K562 (cell line): ENCODE measurements around the gene DMAC2L. TPM values are rescaled to one million over a fixed set of nuclear protein-coding genes. Genes with fewer than 3 reads are reported as not detected.

Experiments
- ARID1B ChIP-seq: fragments of 450-650 bp; IDR thresholded peaks from 2 replicates; pipeline ENCODE4 v1.6.1; 2016; ENCODE audit warnings: antibody characterized with exemption, mild to moderate bottlenecking, inconsistent platforms
- ELF2 ChIP-seq: fragments of 250-450 bp; sonication (Bioruptor Pico); IDR thresholded peaks from 2 replicates; pipeline ENCODE4 v1.5.0; 2021; ENCODE audit warnings: mild to moderate bottlenecking
- HDAC6 ChIP-seq: IDR thresholded peaks from 2 replicates; pipeline ENCODE4 v1.6.1; 2012; ENCODE audit warnings: low read depth, mild to moderate bottlenecking, control low read depth, inconsistent platforms, low read length, moderate library complexity
- KAT8 ChIP-seq: fragments of 450-650 bp; IDR thresholded peaks from 2 replicates; pipeline ENCODE4 v1.6.1; 2016; ENCODE audit warnings: low read depth, mild to moderate bottlenecking
- KLF1 ChIP-seq: fragments of 450-650 bp; IDR thresholded peaks from 2 replicates; pipeline ENCODE4 v1.6.1; 2016; ENCODE audit warnings: missing genetic modification characterization, missing compliant biosample characterization
- MTF1 ChIP-seq: fragments of 250-450 bp; sonication (Bioruptor Pico); IDR thresholded peaks from 2 replicates; pipeline ENCODE4 v1.9.0; 2021; ENCODE audit warnings: moderate library complexity, mild to moderate bottlenecking, inconsistent platforms, borderline replicate concordance
- NCOA1 ChIP-seq: fragments of 450-650 bp; IDR thresholded peaks from 2 replicates; pipeline ENCODE4 v1.6.1; 2016; ENCODE audit warnings: low read depth
- NCOA2 ChIP-seq, 2 experiments: fragments of 450-650 bp; IDR thresholded peaks; 2 replicates each; pipeline ENCODE4 v1.6.1; 2018; ENCODE audit warnings: mild to moderate bottlenecking in 2 of 2, moderate library complexity in 1 of 2; ENCODE audit not compliant: partially characterized antibody in 2 of 2
- SAP30 ChIP-seq: fragments of 200-600 bp; sonication (generic); IDR thresholded peaks from 2 replicates; pipeline ENCODE4 v1.6.1; 2012; ENCODE audit warnings: borderline replicate concordance, low read depth, mild to moderate bottlenecking, moderate library complexity, low read length, control low read depth, inconsistent platforms; ENCODE audit not compliant: insufficient read depth, poor library complexity, severe bottlenecking
- SMC3 ChIP-seq: conservative IDR thresholded peaks from 2 replicates; pipeline ENCODE4 v1.6.1; 2011; ENCODE audit warnings: low read depth, low read length, improper control_type of control experiment; ENCODE audit not compliant: insufficient read depth
- TARDBP ChIP-seq: fragments of 450-650 bp; IDR thresholded peaks from 2 replicates; pipeline ENCODE4 v1.6.1; 2016
- TBP ChIP-seq: optimal IDR thresholded peaks from 2 replicates; pipeline ENCODE3; 2011; ENCODE audit warnings: low read depth, low read length, improper control_type of control experiment
- TEAD4 ChIP-seq, 2 experiments: sonication (generic) in 1 of 2; formaldehyde crosslinking in 1 of 2; IDR thresholded peaks; 2 replicates each; pipeline versions ENCODE4 v1.6.1 to v1.8.0; 2012 to 2022; ENCODE audit warnings: borderline replicate concordance in 1 of 2, inconsistent platforms in 1 of 2, low read length in 1 of 2, mild to moderate bottlenecking in 1 of 2, missing genetic modification reagents in 1 of 2
- ZBTB7A ChIP-seq: IDR thresholded peaks from 2 replicates; pipeline ENCODE4 v1.6.1; 2011; ENCODE audit warnings: low read depth, mild to moderate bottlenecking, low read length, moderate library complexity, borderline replicate concordance; ENCODE audit not compliant: control insufficient read depth
- ZNF124 ChIP-seq: sonication (generic); formaldehyde crosslinking; IDR thresholded peaks from 2 replicates; pipeline ENCODE4 v1.8.1; 2022; ENCODE audit warnings: missing genetic modification reagents
- ZNF224 ChIP-seq: sonication (generic); formaldehyde crosslinking; IDR thresholded peaks from 2 replicates; pipeline ENCODE4 v1.8.0; 2022; ENCODE audit warnings: mild to moderate bottlenecking, missing genetic modification reagents
- ZNF324 ChIP-seq: fragments of 250-450 bp; sonication (Bioruptor Pico); IDR thresholded peaks from 2 replicates; pipeline ENCODE4 v1.4.0; 2020; ENCODE audit warnings: mild to moderate bottlenecking
- ZNF561 ChIP-seq: fragments of 450-650 bp; formaldehyde crosslinking; conservative IDR thresholded peaks from 2 replicates; pipeline ENCODE4 v1.4.0; 2020; ENCODE audit warnings: mild to moderate bottlenecking, moderate library complexity
- ZNF57 ChIP-seq: fragments of 450-650 bp; formaldehyde crosslinking; IDR thresholded peaks from 2 replicates; pipeline ENCODE4 v1.4.0; 2020; ENCODE audit warnings: mild to moderate bottlenecking, moderate library complexity
- ZNF644 ChIP-seq: fragments of 200-800 bp; sonication (Bioruptor generic); IDR thresholded peaks from 2 replicates; pipeline ENCODE4 v1.6.1; 2016; ENCODE audit warnings: low read depth, missing genetic modification characterization, missing compliant biosample characterization
- ZNF79 ChIP-seq: fragments of 250-450 bp; sonication (Bioruptor Pico); IDR thresholded peaks from 2 replicates; pipeline ENCODE4 v1.4.0; 2020; ENCODE audit warnings: low read depth, mild to moderate bottlenecking, moderate library complexity
- polyA plus RNA-seq, 8 experiments: library from polyadenylated mRNA; depleted of rRNA in 4 of 8; stranded (reverse) in 5 of 8; unstranded in 3 of 8; fragments of >200 nt; fragmentation: Nextera tagmentation in 2 of 8; fragmentation: Illumina TruSeq in 1 of 8; extraction: Ambion mirVana in 2 of 8; extraction: Trizol in 1 of 8; gene quantifications; 2 replicates each; pipeline versions ENCODE4 v1.2.1 to v1.2.3, GENCODE V29; 2011 to 2014; ENCODE audit warnings: inconsistent platforms in 1 of 8, missing spikeins in 1 of 8
- total RNA-seq, 7 experiments: library from RNA; depleted of rRNA in 6 of 7; stranded (reverse); fragments of >200 nt in 6 of 7; fragmentation: Illumina TruSeq in 2 of 7; extraction: Trizol in 2 of 7; gene quantifications; 2 replicates each; pipeline versions ENCODE4 v1.2.1 to v1.2.3, GENCODE V29; 2011 to 2021; ENCODE audit warnings: low replicate concordance in 1 of 7
- TF ChIP-seq, protein P1 (sequence below): fragments of 450-650 bp; formaldehyde crosslinking; IDR thresholded peaks from 2 replicates; pipeline ENCODE4 v1.4.0; 2022; ENCODE audit warnings: mild to moderate bottlenecking, moderate library complexity
- TF ChIP-seq, protein P2 (sequence below), 2 experiments: fragments of 250-450 bp in 1 of 2; fragments of 450-650 bp in 1 of 2; sonication (Bioruptor Pico) in 1 of 2; IDR thresholded peaks; 2 replicates each; pipeline versions ENCODE4 v1.6.1 to v1.8.0; 2016 to 2021; ENCODE audit warnings: mild to moderate bottlenecking in 2 of 2, moderate library complexity in 2 of 2, missing compliant biosample characterization in 1 of 2, missing genetic modification characterization in 1 of 2
- TF ChIP-seq, protein P3 (sequence below): fragments of 150-350 bp; IDR thresholded peaks from 2 replicates; pipeline ENCODE4 v1.6.1; 2014; ENCODE audit warnings: low read depth, mild to moderate bottlenecking, low read length, borderline replicate concordance

The DMAC2L gene
- total and polyA plus RNA-seq, 9 of the 15 experiments (the other 6 are each of a cell fraction or from before 2014, with no cell fraction given): 4.0 to 37.2 (median 9.3) TPM

DNA sequence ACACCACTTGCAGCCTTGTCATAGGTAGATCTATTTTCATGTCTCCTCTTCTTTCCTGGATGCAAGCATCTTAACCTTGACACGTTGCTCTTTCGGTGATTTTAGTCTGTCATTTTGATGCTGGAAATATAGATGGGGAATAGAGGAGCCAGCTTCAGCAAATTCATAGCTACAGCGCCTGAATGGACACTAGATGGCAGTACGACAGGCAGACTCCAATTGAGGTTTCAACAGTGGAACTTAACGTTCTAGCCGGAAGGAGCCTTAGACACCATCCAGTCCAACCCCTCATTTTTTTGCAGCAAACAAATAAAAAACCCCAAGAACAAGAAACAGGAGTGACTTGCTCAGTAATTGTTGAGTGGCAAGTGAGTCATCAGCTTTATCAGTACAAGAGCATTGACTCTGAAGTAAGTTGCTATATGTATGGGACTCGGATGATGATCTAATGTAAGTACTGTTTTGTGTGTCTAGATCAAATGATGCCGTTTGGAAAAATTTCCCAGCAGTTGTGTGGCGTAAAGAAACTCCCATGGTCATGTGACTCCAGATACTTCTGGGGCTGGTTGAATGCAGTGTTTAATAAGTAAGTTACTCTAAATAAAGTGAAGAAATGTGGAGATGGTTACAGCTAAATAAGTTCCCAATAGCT is 9.0 kb downstream of the DMAC2L start (continued):
- TF ChIP-seq ZNF644 (no peak), HDAC6 (no peak), ELF2 (no peak), ZNF224 (CRISPR knock-in tag) (no peak), MTF1 (CRISPR knock-in tag) (no peak), KAT8 (no peak), SAP30 (no peak), NCOA1 (peak; percentile 29; the same call in 1 of the 2 replicates), KLF1 (tag) (no peak), ZNF124 (CRISPR knock-in tag) (no peak), ARID1B (peak; percentile 81), ZNF324 (no peak), ZNF79 (CRISPR knock-in tag) (no peak), TEAD4 (IDR thresholded peaks at IDR 0.05; ENCODE audit: low read length) (peak; percentile 25; the same call in 1 of the 2 replicates), TEAD4 (CRISPR knock-in tag; IDR thresholded peaks at IDR 0.05; ENCODE audit: borderline replicate concordance) (no peak), ZNF57 (CRISPR knock-in tag) (no peak), TARDBP (no peak), NCOA2 (IDR thresholded peaks at IDR 0.05; ENCODE audit: partially characterized antibody in 2 of 2) (no peak), SMC3 (peak; percentile 54), ZNF561 (CRISPR knock-in tag) (no peak), ZBTB7A (no peak), TBP (no peak)
- TF ChIP-seq, protein P1, sequence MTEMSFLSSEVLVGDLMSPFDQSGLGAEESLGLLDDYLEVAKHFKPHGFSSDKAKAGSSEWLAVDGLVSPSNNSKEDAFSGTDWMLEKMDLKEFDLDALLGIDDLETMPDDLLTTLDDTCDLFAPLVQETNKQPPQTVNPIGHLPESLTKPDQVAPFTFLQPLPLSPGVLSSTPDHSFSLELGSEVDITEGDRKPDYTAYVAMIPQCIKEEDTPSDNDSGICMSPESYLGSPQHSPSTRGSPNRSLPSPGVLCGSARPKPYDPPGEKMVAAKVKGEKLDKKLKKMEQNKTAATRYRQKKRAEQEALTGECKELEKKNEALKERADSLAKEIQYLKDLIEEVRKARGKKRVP (CRISPR knock-in tag): no peak
- TF ChIP-seq, protein P2, sequence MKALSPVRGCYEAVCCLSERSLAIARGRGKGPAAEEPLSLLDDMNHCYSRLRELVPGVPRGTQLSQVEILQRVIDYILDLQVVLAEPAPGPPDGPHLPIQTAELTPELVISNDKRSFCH (CRISPR knock-in tag; IDR thresholded peaks at IDR 0.05): no peak
- TF ChIP-seq, protein P2 (tag; IDR thresholded peaks at IDR 0.05): no peak
- TF ChIP-seq, protein P3, sequence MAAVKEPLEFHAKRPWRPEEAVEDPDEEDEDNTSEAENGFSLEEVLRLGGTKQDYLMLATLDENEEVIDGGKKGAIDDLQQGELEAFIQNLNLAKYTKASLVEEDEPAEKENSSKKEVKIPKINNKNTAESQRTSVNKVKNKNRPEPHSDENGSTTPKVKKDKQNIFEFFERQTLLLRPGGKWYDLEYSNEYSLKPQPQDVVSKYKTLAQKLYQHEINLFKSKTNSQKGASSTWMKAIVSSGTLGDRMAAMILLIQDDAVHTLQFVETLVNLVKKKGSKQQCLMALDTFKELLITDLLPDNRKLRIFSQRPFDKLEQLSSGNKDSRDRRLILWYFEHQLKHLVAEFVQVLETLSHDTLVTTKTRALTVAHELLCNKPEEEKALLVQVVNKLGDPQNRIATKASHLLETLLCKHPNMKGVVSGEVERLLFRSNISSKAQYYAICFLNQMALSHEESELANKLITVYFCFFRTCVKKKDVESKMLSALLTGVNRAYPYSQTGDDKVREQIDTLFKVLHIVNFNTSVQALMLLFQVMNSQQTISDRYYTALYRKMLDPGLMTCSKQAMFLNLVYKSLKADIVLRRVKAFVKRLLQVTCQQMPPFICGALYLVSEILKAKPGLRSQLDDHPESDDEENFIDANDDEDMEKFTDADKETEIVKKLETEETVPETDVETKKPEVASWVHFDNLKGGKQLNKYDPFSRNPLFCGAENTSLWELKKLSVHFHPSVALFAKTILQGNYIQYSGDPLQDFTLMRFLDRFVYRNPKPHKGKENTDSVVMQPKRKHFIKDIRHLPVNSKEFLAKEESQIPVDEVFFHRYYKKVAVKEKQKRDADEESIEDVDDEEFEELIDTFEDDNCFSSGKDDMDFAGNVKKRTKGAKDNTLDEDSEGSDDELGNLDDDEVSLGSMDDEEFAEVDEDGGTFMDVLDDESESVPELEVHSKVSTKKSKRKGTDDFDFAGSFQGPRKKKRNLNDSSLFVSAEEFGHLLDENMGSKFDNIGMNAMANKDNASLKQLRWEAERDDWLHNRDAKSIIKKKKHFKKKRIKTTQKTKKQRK: no peak
